ENCODE data around the gene KCNC4. TPM values are rescaled to one million over a fixed set of nuclear protein-coding genes. Genes with fewer than 3 reads are reported as not detected.

KCNC4 gene
- total and polyA plus RNA-seq, 2 of the 4 experiments (the other 2 are of a cell fraction) = 0.18 to 2.3 TPM

GRCh38 chr1:110174961-110175360 is 35.2 kb upstream of the KCNC4 start:
- Histone ChIP-seq H3K9ac (ENCODE audit: low read depth, low read length) (no peak overlapping the region), H2AK5ac (ENCODE audit: low read depth, low read length) (no peak overlapping the region), H2BK15ac (ENCODE audit: low read depth, low read length) (no peak overlapping the region), H4K5ac (ENCODE audit: low read depth, low read length) (no peak overlapping the region), H3K9me1 (ENCODE audit: insufficient read depth, low read length) (no peaks in the 10 kb centered on the region), H3K23ac (ENCODE audit: low read depth, low read length) (no peak overlapping the region), H3K14ac (replicated peaks; ENCODE audit: low read depth, low read length) (no peak overlapping the region), H2AK9ac (replicated peaks; ENCODE audit: low read depth, low read length, poor library complexity) (no peak overlapping the region), H2AFZ (replicated peaks; ENCODE audit: low read length, poor library complexity) (peak overlapping the region; percentile 44), H3K4me3 (ENCODE audit: insufficient read depth, low read depth, low read length) (no peak overlapping the region), H3K27ac (ENCODE audit: insufficient read depth, low read length) (no peak overlapping the region), H3K56ac (ENCODE audit: extremely low read depth, insufficient read depth, low read length) (no peak overlapping the region), H3K4me2 (ENCODE audit: low read depth, low read length) (no peak overlapping the region), H4K8ac (ENCODE audit: low read depth in 2 of 2, low read length in 2 of 2) (no peak overlapping the region), H2BK120ac (ENCODE audit: low read depth, low read length) (no peak overlapping the region), H3K36me3 (ENCODE audit: control insufficient read depth, insufficient read depth, low read length) (no peaks in the 10 kb centered on the region), H2BK20ac (ENCODE audit: low read depth, low read length) (no peak overlapping the region), H3K79me1 (ENCODE audit: low read depth in 1 of 2, low read length in 2 of 2) (no peaks in the 10 kb centered on the region), H3K18ac (ENCODE audit: low read depth, low read length) (no peak overlapping the region), H2BK5ac (ENCODE audit: low read depth, low read length, poor library complexity, severe bottlenecking) (no peak overlapping the region), H3K4ac (ENCODE audit: low read depth, low read length) (no peak overlapping the region), H4K91ac (ENCODE audit: insufficient read depth, low read depth, low read length) (no peak overlapping the region), H3K9me3 (ENCODE audit: control insufficient read depth, insufficient read depth, low read length) (peaks cover 2% of the 10 kb centered on the region; the same call in 1 of the 2 replicates), H4K20me1 (ENCODE audit: insufficient read depth, low read length) (no peaks in the 10 kb centered on the region), H3K27me3 (ENCODE audit: control insufficient read depth, insufficient read depth, low read length) (peaks cover 16% of the 10 kb centered on the region; the same call in 1 of the 2 replicates), H3K4me1 (ENCODE audit: control insufficient read depth, insufficient read depth, low read length) (peaks cover 7% of the 10 kb centered on the region)
- peak; percentile 18 for DNase-seq
- ATAC-seq (ENCODE audit: low read depth) = peak; percentile 39
- BruUV-seq (replicated peaks) = no TSS peak
- WGBS, 2 experiments (ENCODE audit: extremely low coverage in 2 of 2, insufficient read length in 1 of 2) = 17% methylated on average over 1 of the region's 2 CpGs; no CpG with 5 or more reads in 1 of the 2 experiments
- intact Hi-C loops (cut with micrococcal nuclease) (no loop called here), in situ Hi-C loops (cut with MboI; ENCODE audit: low sequenced_read_pairs) (no loop called here), dilution Hi-C loops (cut with HindIII; ENCODE audit: low sequenced_read_pairs, unreplicated experiment) (no loop called here)
- ChIA-PET POLR2A (ENCODE audit: unreplicated experiment) (no interaction called here), CTCF (no interaction called here)
- TF ChIP-seq MAZ (IDR thresholded peaks at IDR 0.05; ENCODE audit: borderline replicate concordance, low read depth, low read length) (no peak), SMC3 (IDR thresholded peaks at IDR 0.05; ENCODE audit: low read depth, low read length) (no peak), BHLHE40 (IDR thresholded peaks at IDR 0.05; ENCODE audit: low read depth, low read length) (no peak), MAFK (IDR thresholded peaks at IDR 0.05; ENCODE audit: low read depth, low read length) (no peak), CEBPB (IDR thresholded peaks at IDR 0.05; ENCODE audit: low read depth, low read length) (no peak), CHD1 (IDR thresholded peaks at IDR 0.05; ENCODE audit: low read depth, low read length) (no peak), FOS (IDR thresholded peaks at IDR 0.05; ENCODE audit: low read depth, low read length) (no peak), CTCF (conservative IDR thresholded peaks at IDR 0.05; ENCODE audit: low read depth, low read length) (no peak), RCOR1 (IDR thresholded peaks at IDR 0.05; ENCODE audit: insufficient replicate concordance, low read length) (no peak)
